ENCODE measurements around the gene LTC4S. TPM values are rescaled to one million over a fixed set of nuclear protein-coding genes. Genes with fewer than 3 reads are reported as not detected.

LTC4S gene
- total RNA-seq, 2 experiments from 2014 or later, result 2.1 to 3.3 TPM

DNA sequence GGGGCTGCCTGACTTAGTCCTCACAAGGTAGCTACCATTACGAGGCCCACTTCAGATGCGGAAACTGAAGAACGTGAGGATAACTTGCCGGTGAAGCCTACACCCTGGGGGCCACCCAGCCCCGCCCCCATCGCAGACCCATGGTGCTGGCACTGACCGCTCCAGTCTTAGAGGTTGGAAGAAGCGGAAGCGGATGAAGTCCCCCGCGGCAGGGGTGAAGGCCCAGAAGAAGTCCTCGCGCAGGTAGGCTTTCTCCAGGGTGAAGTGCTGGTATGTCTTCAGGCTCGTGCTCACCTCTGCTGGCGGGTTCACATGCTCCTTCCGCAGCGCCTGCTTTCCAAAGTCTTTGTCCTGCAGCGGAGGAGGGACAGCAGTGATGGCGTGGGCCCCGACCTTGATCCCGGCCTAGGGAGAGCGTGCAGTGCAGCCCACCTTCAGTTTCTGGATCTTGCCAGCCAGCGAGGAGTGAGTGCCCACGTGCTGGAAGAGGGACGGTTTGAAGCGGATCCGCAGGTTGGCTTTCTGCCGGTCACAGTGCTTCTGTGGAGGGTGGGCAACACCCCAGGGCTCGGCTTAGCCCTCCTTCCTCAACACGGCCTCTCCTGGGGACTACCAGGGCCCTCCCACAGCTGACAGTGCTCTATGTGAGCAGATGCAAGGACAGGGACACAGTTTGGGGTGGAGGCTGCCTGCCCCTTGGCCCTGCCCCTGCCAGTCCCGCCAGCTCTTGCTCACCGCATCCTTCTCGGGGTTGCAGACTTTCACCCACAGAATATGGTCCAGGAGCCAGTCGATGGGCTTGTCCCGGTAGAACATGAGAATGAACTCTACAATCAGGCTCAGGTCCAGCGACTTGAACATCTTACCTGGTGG, 5.2 kb downstream of the LTC4S start:
- H3K36me3 Mint-ChIP-seq (ENCODE audit: low read depth), result peaks cover 22% of the 10 kb centered on the region
- H3K27ac Mint-ChIP-seq, result no peak overlapping the region

GRCh38 chr5:179799644-179799973, 5.8 kb downstream of the LTC4S start:
- POLR2A ChIA-PET, result no interaction called here
- CTCF ChIA-PET, result no interaction called here
- no peak for DNase-seq
- H3K4me3 Mint-ChIP-seq, result no peak overlapping the region
- H3K36me3 Mint-ChIP-seq (ENCODE audit: low read depth), result peaks cover 22% of the 10 kb centered on the region
- H3K27ac Mint-ChIP-seq, result no peak overlapping the region
- H3K27me3 Mint-ChIP-seq, result no peaks in the 10 kb centered on the region
- H3K4me1 Mint-ChIP-seq, result peaks cover 27% of the 10 kb centered on the region
- no peaks in the 10 kb centered on the region for H3K9me3 Mint-ChIP-seq

More for the DNA sequence above, 5.2 kb downstream of the LTC4S start:
- no peaks in the 10 kb centered on the region for H3K27me3 Mint-ChIP-seq
- no peak overlapping the region for H3K4me3 Mint-ChIP-seq
- no peak for DNase-seq
- no peaks in the 10 kb centered on the region for H3K9me3 Mint-ChIP-seq
- peaks cover 27% of the 10 kb centered on the region for H3K4me1 Mint-ChIP-seq
- POLR2A ChIA-PET, result interaction anchor here (1.0 to 5.8 kb wide), 3 partner anchors 8 to 36 kb away, joined by 3 to 37 read pairs (median 3); partner anchors contain the start of gene MGAT4B
- CTCF ChIA-PET, result no interaction called here

DNA sequence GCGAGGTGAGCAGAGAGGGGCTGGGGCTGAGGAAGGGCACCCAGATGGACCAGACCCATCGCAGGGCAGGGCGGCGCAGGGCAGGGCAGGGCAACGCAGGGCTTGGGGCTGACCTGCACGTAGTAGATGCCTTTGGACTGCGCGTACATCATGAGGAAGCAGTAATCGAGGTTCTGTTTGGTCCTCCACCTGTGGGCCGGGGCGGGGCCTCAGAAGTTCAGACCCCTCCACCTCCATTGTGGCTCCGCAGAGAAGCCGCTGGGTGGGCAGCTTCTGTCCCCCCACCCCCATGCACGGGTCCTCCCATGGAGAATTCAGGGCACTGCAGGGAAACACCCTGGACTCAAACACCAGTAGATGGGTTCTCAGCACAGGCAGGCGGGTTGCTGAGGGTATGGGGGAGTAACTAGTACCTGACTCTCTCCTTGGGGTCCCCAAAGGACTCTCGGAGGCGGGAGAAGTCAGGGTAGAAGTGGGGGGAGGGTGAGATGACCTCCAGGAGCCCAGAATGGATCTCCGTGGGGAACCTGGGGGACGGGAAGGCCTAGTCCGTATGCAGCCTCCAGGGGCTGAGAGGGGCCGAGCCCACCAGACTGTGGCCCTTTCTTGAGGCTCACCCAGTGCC, 6.4 kb downstream of the LTC4S start:
- CTCF ChIA-PET, result interaction anchor here (1.0 kb wide), 1 partner anchor 171 kb away, joined by 3 read pairs; no protein-coding TSS in a partner anchor
- POLR2A ChIA-PET, result interaction anchor here (1.1 kb wide), 1 partner anchor 180 kb away, joined by 3 read pairs; no protein-coding TSS in a partner anchor
- H3K36me3 Mint-ChIP-seq (ENCODE audit: low read depth), result peaks cover 22% of the 10 kb centered on the region
- H3K4me3 Mint-ChIP-seq, result no peak overlapping the region
- H3K9me3 Mint-ChIP-seq, result no peaks in the 10 kb centered on the region
- H3K27ac Mint-ChIP-seq, result no peak overlapping the region
- H3K27me3 Mint-ChIP-seq, result no peaks in the 10 kb centered on the region
- H3K4me1 Mint-ChIP-seq, result peaks cover 27% of the 10 kb centered on the region
- no peak for DNase-seq

GRCh38 chr5:179800696-179801201, 7.0 kb downstream of the LTC4S start:
- Mint-ChIP-seq H3K27ac (no peak overlapping the region), H3K4me3 (no peak overlapping the region), H3K27me3 (no peaks in the 10 kb centered on the region), H3K36me3 (ENCODE audit: low read depth) (peaks cover 22% of the 10 kb centered on the region), H3K9me3 (no peaks in the 10 kb centered on the region), H3K4me1 (peaks cover 30% of the 10 kb centered on the region)
- ChIA-PET CTCF (interaction anchor here (1.0 to 2.2 kb wide), 2 partner anchors 106 to 171 kb away, joined by 3 to 19 read pairs; partner anchors contain the start of gene TBC1D9B), POLR2A (interaction anchor here (1.1 kb wide), 1 partner anchor 180 kb away, joined by 3 read pairs; no protein-coding TSS in a partner anchor)
- DNase-seq, result no peak

DNA sequence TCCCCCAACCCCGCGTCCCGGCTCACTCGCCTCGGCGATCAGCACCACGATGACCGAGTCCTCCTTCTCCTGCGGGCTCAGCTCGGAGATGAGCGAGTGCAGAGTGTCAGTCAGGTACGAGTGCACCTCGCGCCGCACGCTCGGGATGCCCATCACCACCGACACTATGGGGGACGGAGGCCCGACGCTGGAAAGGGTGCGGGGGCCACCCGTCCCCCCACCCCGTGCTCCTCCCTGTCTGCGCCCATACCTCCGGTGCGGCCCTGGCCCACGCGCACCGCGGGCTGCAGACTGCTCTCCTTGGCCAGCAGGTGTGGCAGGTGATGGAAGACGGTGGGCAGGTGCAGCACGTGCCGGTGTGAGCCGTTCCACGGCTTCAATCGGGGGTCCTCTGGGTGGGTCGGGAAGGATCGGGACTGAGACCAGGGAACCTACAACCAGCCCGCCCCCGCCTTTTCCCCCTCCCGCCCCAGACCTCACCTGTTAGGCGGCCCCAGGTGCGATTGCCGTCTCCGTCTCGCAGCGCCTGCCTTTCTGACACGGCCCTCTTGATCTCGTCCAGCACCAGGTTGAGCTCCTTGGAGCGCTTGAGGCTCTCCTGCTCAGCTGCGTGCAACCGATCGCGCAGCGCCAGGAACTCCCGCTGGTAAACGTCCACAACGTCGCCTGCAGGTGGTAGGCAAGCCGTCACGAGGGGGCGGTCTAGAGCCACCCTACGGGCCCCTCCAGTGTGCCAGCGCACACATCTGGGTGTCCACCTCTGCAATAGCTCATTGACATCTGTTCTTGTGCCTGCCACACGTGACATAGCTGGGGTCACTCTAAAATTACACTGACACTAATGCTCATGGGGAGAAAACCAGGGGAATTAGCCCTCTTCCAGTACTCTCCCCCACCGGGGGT, 7.8 kb downstream of the LTC4S start:
- Mint-ChIP-seq H3K4me1 (peaks cover 30% of the 10 kb centered on the region), H3K9me3 (no peaks in the 10 kb centered on the region), H3K27ac (no peak overlapping the region), H3K27me3 (no peaks in the 10 kb centered on the region), H3K4me3 (no peak overlapping the region), H3K36me3 (ENCODE audit: low read depth) (peaks cover 22% of the 10 kb centered on the region)
- ChIA-PET POLR2A (interaction anchor here (0.8 to 1.2 kb wide), 5 partner anchors 9 to 105 kb away, joined by 3 to 6 read pairs (median 5); partner anchors contain the start of gene SQSTM1), CTCF (interaction anchor here (0.6 to 2.2 kb wide), 28 partner anchors 8 to 324 kb away, joined by 3 to 19 read pairs (median 4); partner anchors contain the start of genes HNRNPH1, LTC4S and TBC1D9B)
- peak; percentile 85 for DNase-seq

DNA sequence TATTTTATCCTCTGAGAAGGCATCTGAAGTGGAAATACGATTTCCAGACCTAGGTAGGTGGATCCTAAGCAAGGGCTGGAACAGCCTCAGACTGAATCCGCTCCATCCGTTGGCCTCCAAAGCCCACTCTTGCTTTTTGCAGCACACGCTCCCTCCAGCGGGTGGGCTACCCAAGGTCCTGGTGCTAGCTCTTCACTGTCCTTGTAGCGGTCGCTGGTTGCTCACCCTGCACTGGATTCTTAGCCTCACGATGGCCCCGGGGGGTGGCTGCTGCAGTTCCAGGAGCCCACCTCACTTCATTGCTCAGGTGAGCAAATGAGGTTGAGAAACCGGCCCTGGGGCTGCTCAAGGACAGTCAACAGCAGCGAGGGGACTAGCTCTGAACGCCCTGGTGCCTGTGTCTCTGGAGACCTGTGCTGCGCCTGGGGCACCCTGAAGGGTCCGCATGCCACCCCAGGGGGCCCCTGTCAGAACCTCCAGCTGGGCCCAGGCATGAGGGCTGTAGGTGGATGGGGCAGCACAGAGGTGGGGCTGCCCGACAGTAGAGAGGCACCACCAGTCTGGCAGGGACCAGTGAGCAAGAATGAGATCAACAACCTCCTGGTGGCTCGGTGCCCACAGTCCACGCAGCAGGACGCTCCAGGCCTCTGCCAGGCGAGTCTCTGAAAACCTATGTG, 8.6 kb downstream of the LTC4S start:
- H3K4me3 Mint-ChIP-seq, result no peak overlapping the region
- peaks cover 30% of the 10 kb centered on the region for H3K4me1 Mint-ChIP-seq
- H3K27me3 Mint-ChIP-seq, result no peaks in the 10 kb centered on the region
- no peaks in the 10 kb centered on the region for H3K9me3 Mint-ChIP-seq
- ChIA-PET POLR2A (interaction anchor here (0.7 to 1.2 kb wide), 6 partner anchors 9 to 179 kb away, joined by 3 to 6 read pairs (median 4); partner anchors contain the start of genes HNRNPH1 and SQSTM1), CTCF (interaction anchor here (0.6 to 2.2 kb wide), 26 partner anchors 9 to 323 kb away, joined by 3 to 19 read pairs (median 4); partner anchors contain the start of genes HNRNPH1, LTC4S and TBC1D9B)
- H3K27ac Mint-ChIP-seq, result no peak overlapping the region
- no peak for DNase-seq
- H3K36me3 Mint-ChIP-seq (ENCODE audit: low read depth), result peaks cover 15% of the 10 kb centered on the region

DNA sequence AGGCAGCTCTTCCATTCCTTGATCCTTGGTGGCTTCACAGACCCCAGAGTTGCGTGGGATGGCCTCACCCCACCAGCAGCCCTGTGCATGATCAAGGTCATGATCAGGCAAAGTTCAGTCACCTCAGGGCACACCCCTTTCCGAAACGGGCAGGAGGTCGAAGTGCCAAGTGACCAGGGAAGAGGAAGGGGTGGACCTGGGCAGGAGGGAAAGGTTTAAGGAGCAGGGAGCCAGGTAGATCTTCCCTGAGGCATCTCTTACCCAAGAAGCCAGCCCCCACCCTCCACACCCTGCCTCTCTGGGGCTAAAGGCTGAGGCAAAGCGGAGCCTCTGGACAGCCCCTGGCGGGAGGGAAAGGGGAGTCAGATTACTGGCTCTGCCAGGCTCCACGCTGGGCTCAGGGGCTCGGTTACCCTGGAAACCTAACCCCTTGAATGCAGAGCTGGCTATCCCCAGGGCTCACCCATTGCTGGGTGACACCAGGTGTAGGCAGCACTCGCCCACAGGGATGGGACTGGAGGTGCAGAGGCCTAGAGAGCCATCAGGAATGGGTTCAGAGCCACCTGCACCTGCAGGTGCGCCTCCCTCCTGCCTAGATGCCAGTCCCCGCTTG, 9.3 kb downstream of the LTC4S start:
- Mint-ChIP-seq H3K27me3 (no peaks in the 10 kb centered on the region), H3K4me1 (peaks cover 30% of the 10 kb centered on the region), H3K36me3 (ENCODE audit: low read depth) (peaks cover 12% of the 10 kb centered on the region), H3K27ac (no peak overlapping the region), H3K9me3 (no peaks in the 10 kb centered on the region), H3K4me3 (no peak overlapping the region)
- DNase-seq, result no peak
- ChIA-PET POLR2A (interaction anchor here (0.7 to 2.0 kb wide), 5 partner anchors 17 to 179 kb away, joined by 3 to 7 read pairs (median 4); partner anchors contain the start of genes HNRNPH1, MAML1 and SQSTM1), CTCF (interaction anchor here (1.5 to 2.2 kb wide), 6 partner anchors 8 to 287 kb away, joined by 3 to 19 read pairs (median 4); partner anchors contain the start of gene TBC1D9B)

DNA sequence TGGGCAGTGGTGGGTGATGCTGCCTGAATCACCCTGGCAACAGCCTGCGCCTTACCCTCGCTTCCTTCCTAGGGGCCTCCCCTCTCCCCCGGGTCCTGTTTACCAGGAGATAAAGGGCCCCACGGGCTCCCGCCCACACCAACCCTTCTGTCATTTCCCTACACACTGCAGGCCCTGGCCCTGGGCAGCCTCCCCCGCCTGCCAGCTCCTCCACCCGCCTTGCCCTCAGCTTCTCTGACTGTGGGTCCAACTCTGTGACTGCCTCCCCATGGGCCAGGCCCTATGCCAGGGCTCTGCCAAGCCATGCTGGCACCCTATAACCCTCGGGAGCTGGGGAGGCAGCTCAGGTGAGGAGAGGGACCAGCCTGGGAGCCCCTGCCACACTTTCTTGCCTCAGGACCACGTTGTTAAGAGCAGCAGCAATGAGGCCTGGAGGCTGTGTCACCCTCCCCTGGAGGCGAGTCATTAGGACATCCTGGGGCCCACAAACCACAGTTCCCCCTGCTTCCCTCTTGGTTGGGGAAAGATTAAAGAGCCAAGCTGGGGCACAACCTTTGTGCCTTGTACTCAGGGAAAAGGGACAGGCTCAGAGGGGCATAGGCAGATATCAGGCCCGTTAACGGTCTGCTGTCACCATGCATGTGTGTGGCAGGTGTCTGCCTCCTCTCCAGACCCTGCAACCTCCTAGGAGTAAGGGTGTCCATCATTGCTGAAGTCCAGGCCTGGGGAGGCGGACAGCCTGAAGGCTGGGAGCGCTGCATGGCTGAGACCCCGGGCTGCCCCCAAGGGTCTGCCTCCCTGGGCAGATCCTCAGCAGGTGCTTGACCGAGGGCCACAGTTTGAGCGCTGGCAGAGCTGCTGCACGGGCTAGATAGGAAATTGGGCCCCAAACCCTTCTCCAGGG, 10.1 kb downstream of the LTC4S start:
- Mint-ChIP-seq H3K36me3 (ENCODE audit: low read depth) (peaks cover 12% of the 10 kb centered on the region), H3K27ac (peak overlapping the region; percentile 81), H3K4me3 (peak overlapping the region; percentile 85), H3K4me1 (peaks cover 33% of the 10 kb centered on the region), H3K27me3 (no peaks in the 10 kb centered on the region), H3K9me3 (no peaks in the 10 kb centered on the region)
- ChIA-PET CTCF (no interaction called here), POLR2A (interaction anchor here (1.5 to 4.9 kb wide), 5 partner anchors 8 to 71 kb away, joined by 3 to 37 read pairs (median 6); partner anchors contain the start of genes LTC4S, MAML1 and SQSTM1)
- peak; percentile 46 for DNase-seq

- POLR2A ChIA-PET, result interaction anchor here (1.5 to 4.9 kb wide), 5 partner anchors 9 to 72 kb away, joined by 3 to 37 read pairs (median 6); partner anchors contain the start of genes LTC4S, MAML1 and SQSTM1
- CTCF ChIA-PET, result no interaction called here
- peaks cover 8% of the 10 kb centered on the region for H3K36me3 Mint-ChIP-seq (ENCODE audit: low read depth)
Observed at GRCh38 chr5:179804555-179804947, 10.8 kb downstream of the LTC4S start.

DNA sequence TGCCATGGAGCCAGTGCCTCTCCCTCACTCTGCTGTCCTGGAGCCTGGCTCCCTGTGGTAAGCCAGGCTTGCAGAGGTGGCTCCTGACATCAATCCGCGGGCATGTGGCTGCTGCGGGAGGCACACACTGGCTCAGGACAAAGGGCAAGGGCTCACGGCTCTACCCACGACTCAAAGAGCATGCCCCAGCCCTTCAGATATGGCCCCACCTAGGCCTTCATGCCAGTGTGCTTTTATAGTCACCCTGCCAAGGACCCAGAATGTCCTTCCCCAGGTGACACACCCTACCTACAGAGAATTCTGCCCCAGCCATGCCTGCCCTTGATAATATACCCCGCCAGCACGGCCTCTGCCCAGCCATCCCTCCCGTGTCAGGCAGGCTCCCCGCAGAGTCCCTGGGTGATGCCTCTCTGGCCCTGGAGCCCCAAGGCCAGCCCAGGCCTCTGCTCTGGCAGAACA, 11.3 kb downstream of the LTC4S start:
- Mint-ChIP-seq H3K27ac (peak overlapping the region; percentile 81), H3K36me3 (ENCODE audit: low read depth) (peaks cover 5% of the 10 kb centered on the region), H3K27me3 (no peaks in the 10 kb centered on the region), H3K4me3 (peak overlapping the region; percentile 85), H3K4me1 (peaks cover 33% of the 10 kb centered on the region), H3K9me3 (no peaks in the 10 kb centered on the region)
- ChIA-PET POLR2A (interaction anchor here (1.6 to 4.9 kb wide), 5 partner anchors 9 to 182 kb away, joined by 5 to 37 read pairs (median 8); partner anchors contain the start of genes HNRNPH1, LTC4S, MAML1 and SQSTM1), CTCF (interaction anchor here (1.3 kb wide), 1 partner anchor 10 kb away, joined by 5 read pairs; no protein-coding TSS in a partner anchor)
- DNase-seq, result no peak

More at GRCh38 chr5:179804555-179804947, 10.8 kb downstream of the LTC4S start:
- Mint-ChIP-seq H3K4me1 (peaks cover 33% of the 10 kb centered on the region), H3K27ac (peak overlapping the region; percentile 81), H3K27me3 (no peaks in the 10 kb centered on the region), H3K4me3 (peak overlapping the region; percentile 85), H3K9me3 (no peaks in the 10 kb centered on the region)
- no peak for DNase-seq

All from activated CD4-positive, alpha-beta memory T cell treated with anti-CD3 and anti-CD28 coated beads, Interleukin-2, amount 10 ng/mL, durations not matched to agents 7 days and 5 days (primary cell).